Measurements from ENCODE around the gene TTLL11. TPM values are rescaled to one million over a fixed set of nuclear protein-coding genes. Genes with fewer than 3 reads are reported as not detected.
"Not testable (repeated sequence)": the region's sequence is repeated elsewhere in the genome, so short reads cannot be mapped to it uniquely, and the experiment has no call there.

TTLL11 gene
- polyA plus RNA-seq, 2 donors: 2.3 to 4.5 TPM

- WGBS, 2 donors: 82 to 86% methylated on average over 6 of the region's 6 CpGs
- not testable (repeated sequence) for H3K4me3 ChIP-seq (ENCODE audit: low read depth in 1 of 2, low read length in 2 of 2); H3K4me1 ChIP-seq (ENCODE audit: control insufficient read depth in 2 of 2, insufficient read depth in 2 of 2, low read length in 1 of 2); H3K36me3 ChIP-seq (ENCODE audit: control insufficient read depth in 2 of 2, insufficient read depth in 2 of 2, low read length in 1 of 2); H3K27me3 ChIP-seq (ENCODE audit: control insufficient read depth in 1 of 2, insufficient read depth in 2 of 2, low read length in 2 of 2); H3K27ac ChIP-seq (ENCODE audit: low read depth in 2 of 2, low read length in 1 of 2); H3K9me3 ChIP-seq (ENCODE audit: control insufficient read depth in 2 of 2, insufficient read depth in 1 of 2, low read depth in 1 of 2, low read length in 1 of 2)
These were observed 298.8 kb downstream of the TTLL11 start for GRCh38 chr9:121794334-121794733.

GRCh38 chr9:121792476-121792875 lies 300.6 kb downstream of the TTLL11 start:
- H3K9me3 ChIP-seq (ENCODE audit: control insufficient read depth in 2 of 2, insufficient read depth in 1 of 2, low read depth in 1 of 2, low read length in 1 of 2); H3K27ac ChIP-seq (ENCODE audit: low read depth in 2 of 2, low read length in 1 of 2); H3K4me3 ChIP-seq (ENCODE audit: low read depth in 1 of 2, low read length in 2 of 2); H3K36me3 ChIP-seq (ENCODE audit: control insufficient read depth in 2 of 2, insufficient read depth in 2 of 2, low read length in 1 of 2); H3K4me1 ChIP-seq (ENCODE audit: control insufficient read depth in 2 of 2, insufficient read depth in 2 of 2, low read length in 1 of 2); H3K27me3 ChIP-seq (ENCODE audit: control insufficient read depth in 1 of 2, insufficient read depth in 2 of 2, low read length in 2 of 2): not testable (repeated sequence)
- WGBS, 2 donors: 79 to 81% methylated on average over 10 of the region's 10 CpGs

- H3K9me3 ChIP-seq (ENCODE audit: control insufficient read depth in 2 of 2, insufficient read depth in 1 of 2, low read depth in 1 of 2, low read length in 1 of 2): no peaks in the 10 kb centered on the region
- no peaks in the 10 kb centered on the region for H3K27me3 ChIP-seq (ENCODE audit: control insufficient read depth in 1 of 2, insufficient read depth in 2 of 2, low read length in 2 of 2)
- H3K27ac ChIP-seq (ENCODE audit: low read depth in 2 of 2, low read length in 1 of 2): no peak overlapping the region
- H3K4me1 ChIP-seq (ENCODE audit: control insufficient read depth in 2 of 2, insufficient read depth in 2 of 2, low read length in 1 of 2): no peaks in the 10 kb centered on the region
- no peaks in the 10 kb centered on the region for H3K36me3 ChIP-seq (ENCODE audit: control insufficient read depth in 2 of 2, insufficient read depth in 2 of 2, low read length in 1 of 2)
- WGBS, 2 donors: 73 to 82% methylated on average over 9 to 14 of the region's 14 CpGs
- no peak overlapping the region for H3K4me3 ChIP-seq (ENCODE audit: low read depth in 1 of 2, low read length in 2 of 2)
These were observed 302.3 kb downstream of the TTLL11 start for GRCh38 chr9:121790841-121791240.

GRCh38 chr9:121788686-121789366 lies 304.3 kb downstream of the TTLL11 start:
- H3K4me1 ChIP-seq (ENCODE audit: control insufficient read depth in 2 of 2, insufficient read depth in 2 of 2, low read length in 1 of 2): no peaks in the 10 kb centered on the region
- 86 to 94% methylated on average over 15 of the region's 15 CpGs for WGBS, 2 donors
- no peak overlapping the region for H3K4me3 ChIP-seq (ENCODE audit: low read depth in 1 of 2, low read length in 2 of 2)
- no peaks in the 10 kb centered on the region for H3K27me3 ChIP-seq (ENCODE audit: control insufficient read depth in 1 of 2, insufficient read depth in 2 of 2, low read length in 2 of 2)
- no peaks in the 10 kb centered on the region for H3K9me3 ChIP-seq (ENCODE audit: control insufficient read depth in 2 of 2, insufficient read depth in 1 of 2, low read depth in 1 of 2, low read length in 1 of 2)
- peaks cover 3 to 14% of the 10 kb centered on the region in 2 donors for H3K36me3 ChIP-seq (ENCODE audit: control insufficient read depth in 2 of 2, insufficient read depth in 2 of 2, low read length in 1 of 2)
- no peak overlapping the region for H3K27ac ChIP-seq (ENCODE audit: low read depth in 2 of 2, low read length in 1 of 2)

- H3K27me3 ChIP-seq (ENCODE audit: control insufficient read depth in 1 of 2, insufficient read depth in 2 of 2, low read length in 2 of 2): no peaks in the 10 kb centered on the region
- H3K4me3 ChIP-seq (ENCODE audit: low read depth in 1 of 2, low read length in 2 of 2): no peak overlapping the region
- no peaks in the 10 kb centered on the region for H3K9me3 ChIP-seq (ENCODE audit: control insufficient read depth in 2 of 2, insufficient read depth in 1 of 2, low read depth in 1 of 2, low read length in 1 of 2)
- no peaks in the 10 kb centered on the region for H3K4me1 ChIP-seq (ENCODE audit: control insufficient read depth in 2 of 2, insufficient read depth in 2 of 2, low read length in 1 of 2)
- H3K27ac ChIP-seq (ENCODE audit: low read depth in 2 of 2, low read length in 1 of 2): no peak overlapping the region
- H3K36me3 ChIP-seq (ENCODE audit: control insufficient read depth in 2 of 2, insufficient read depth in 2 of 2, low read length in 1 of 2): peaks cover 4 to 31% of the 10 kb centered on the region in 2 donors
- WGBS, 2 donors: 87 to 88% methylated on average over 8 of the region's 8 CpGs
These were observed 306.1 kb downstream of the TTLL11 start for GRCh38 chr9:121786998-121787422.

GRCh38 chr9:121786543-121786948 lies 306.6 kb downstream of the TTLL11 start:
- Histone ChIP-seq H3K4me1 (ENCODE audit: control insufficient read depth in 2 of 2, insufficient read depth in 2 of 2, low read length in 1 of 2) (no peaks in the 10 kb centered on the region), H3K9me3 (ENCODE audit: control insufficient read depth in 2 of 2, insufficient read depth in 1 of 2, low read depth in 1 of 2, low read length in 1 of 2) (no peaks in the 10 kb centered on the region), H3K27me3 (ENCODE audit: control insufficient read depth in 1 of 2, insufficient read depth in 2 of 2, low read length in 2 of 2) (no peaks in the 10 kb centered on the region), H3K36me3 (ENCODE audit: control insufficient read depth in 2 of 2, insufficient read depth in 2 of 2, low read length in 1 of 2) (peaks cover 9 to 36% of the 10 kb centered on the region in 2 donors), H3K4me3 (ENCODE audit: low read depth in 1 of 2, low read length in 2 of 2) (no peak overlapping the region), H3K27ac (ENCODE audit: low read depth in 2 of 2, low read length in 1 of 2) (no peak overlapping the region)
- 77 to 88% methylated on average over 5 of the region's 5 CpGs for WGBS, 2 donors

GRCh38 chr9:121785673-121786542 lies 307.2 kb downstream of the TTLL11 start:
- WGBS, 2 donors: 81 to 85% methylated on average over 11 of the region's 11 CpGs
- no peak overlapping the region for H3K4me3 ChIP-seq (ENCODE audit: low read depth in 1 of 2, low read length in 2 of 2)
- no peaks in the 10 kb centered on the region for H3K9me3 ChIP-seq (ENCODE audit: control insufficient read depth in 2 of 2, insufficient read depth in 1 of 2, low read depth in 1 of 2, low read length in 1 of 2)
- H3K27ac ChIP-seq (ENCODE audit: low read depth in 2 of 2, low read length in 1 of 2): no peak overlapping the region
- peaks cover 13 to 42% of the 10 kb centered on the region in 2 donors for H3K36me3 ChIP-seq (ENCODE audit: control insufficient read depth in 2 of 2, insufficient read depth in 2 of 2, low read length in 1 of 2)
- H3K27me3 ChIP-seq (ENCODE audit: control insufficient read depth in 1 of 2, insufficient read depth in 2 of 2, low read length in 2 of 2): no peaks in the 10 kb centered on the region
- no peaks in the 10 kb centered on the region for H3K4me1 ChIP-seq (ENCODE audit: control insufficient read depth in 2 of 2, insufficient read depth in 2 of 2, low read length in 1 of 2)

- Histone ChIP-seq H3K9me3 (ENCODE audit: control insufficient read depth in 2 of 2, insufficient read depth in 1 of 2, low read depth in 1 of 2, low read length in 1 of 2) (no peaks in the 10 kb centered on the region), H3K4me3 (ENCODE audit: low read depth in 1 of 2, low read length in 2 of 2) (no peak overlapping the region), H3K36me3 (ENCODE audit: control insufficient read depth in 2 of 2, insufficient read depth in 2 of 2, low read length in 1 of 2) (peaks cover 13 to 50% of the 10 kb centered on the region in 2 donors), H3K27me3 (ENCODE audit: control insufficient read depth in 1 of 2, insufficient read depth in 2 of 2, low read length in 2 of 2) (no peaks in the 10 kb centered on the region), H3K27ac (ENCODE audit: low read depth in 2 of 2, low read length in 1 of 2) (no peak overlapping the region), H3K4me1 (ENCODE audit: control insufficient read depth in 2 of 2, insufficient read depth in 2 of 2, low read length in 1 of 2) (no peaks in the 10 kb centered on the region)
- 75 to 78% methylated on average over 17 of the region's 17 CpGs for WGBS, 2 donors
These were observed 308.2 kb downstream of the TTLL11 start for GRCh38 chr9:121784731-121785411.

GRCh38 chr9:121783521-121784507 lies 309.3 kb downstream of the TTLL11 start:
- WGBS, 2 donors: 80 to 84% methylated on average over 26 of the region's 26 CpGs

More at GRCh38 chr9:121783521-121784507, 309.3 kb downstream of the TTLL11 start:
- H3K9me3 ChIP-seq (ENCODE audit: control insufficient read depth in 2 of 2, insufficient read depth in 1 of 2, low read depth in 1 of 2, low read length in 1 of 2): no peaks in the 10 kb centered on the region
- H3K4me1 ChIP-seq (ENCODE audit: control insufficient read depth in 2 of 2, insufficient read depth in 2 of 2, low read length in 1 of 2): no peaks in the 10 kb centered on the region
- no peak overlapping the region for H3K4me3 ChIP-seq (ENCODE audit: low read depth in 1 of 2, low read length in 2 of 2)
- H3K27ac ChIP-seq (ENCODE audit: low read depth in 2 of 2, low read length in 1 of 2): no peak overlapping the region
- H3K36me3 ChIP-seq (ENCODE audit: control insufficient read depth in 2 of 2, insufficient read depth in 2 of 2, low read length in 1 of 2): peaks cover 13 to 50% of the 10 kb centered on the region in 2 donors
- no peaks in the 10 kb centered on the region for H3K27me3 ChIP-seq (ENCODE audit: control insufficient read depth in 1 of 2, insufficient read depth in 2 of 2, low read length in 2 of 2)

All from esophagus (tissue), 2 donors.